ENCODE measurements around the gene CDK13. TPM values are rescaled to one million over a fixed set of nuclear protein-coding genes. Genes with fewer than 3 reads are reported as not detected.
"Not testable (repeated sequence)": the region's sequence is repeated elsewhere in the genome, so short reads cannot be mapped to it uniquely, and the experiment has no call there.

Gene CDK13
- polyA plus RNA-seq, 2 of the 4 experiments (the other 2 are of a cell fraction), result 18.2 to 39.6 TPM

DNA sequence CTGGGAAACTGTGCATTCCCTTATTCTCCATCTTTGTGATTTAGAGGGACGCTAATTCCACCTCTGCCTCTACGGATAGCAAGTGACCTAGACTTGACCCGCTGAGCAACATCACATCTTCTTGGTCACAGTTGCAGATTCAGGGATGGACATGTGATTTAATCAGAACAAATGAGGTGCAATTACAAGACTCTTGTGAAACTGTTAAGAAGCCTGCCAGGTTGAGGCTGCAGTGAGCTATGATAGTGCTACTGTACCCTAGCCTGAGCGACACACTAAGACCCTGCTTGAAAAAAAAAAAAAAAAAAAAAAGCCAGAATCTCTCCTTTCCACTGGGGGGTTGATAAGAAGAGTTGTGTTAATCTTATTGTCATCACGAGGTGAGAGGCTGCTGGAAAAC is 170.0 kb downstream of the CDK13 start:
- ChIA-PET POLR2A (no interaction called here), CTCF (no interaction called here)
- no peak for FAIRE-seq
- DNase-seq (ENCODE audit: low read depth in 1 of 2, low spot score in 1 of 2), result no peak
- no peak overlapping the region for H3K27ac ChIP-seq
- no peak for TF ChIP-seq KDM1A (IDR thresholded peaks at IDR 0.05; ENCODE audit: low read depth)
- TF ChIP-seq, protein P1, sequence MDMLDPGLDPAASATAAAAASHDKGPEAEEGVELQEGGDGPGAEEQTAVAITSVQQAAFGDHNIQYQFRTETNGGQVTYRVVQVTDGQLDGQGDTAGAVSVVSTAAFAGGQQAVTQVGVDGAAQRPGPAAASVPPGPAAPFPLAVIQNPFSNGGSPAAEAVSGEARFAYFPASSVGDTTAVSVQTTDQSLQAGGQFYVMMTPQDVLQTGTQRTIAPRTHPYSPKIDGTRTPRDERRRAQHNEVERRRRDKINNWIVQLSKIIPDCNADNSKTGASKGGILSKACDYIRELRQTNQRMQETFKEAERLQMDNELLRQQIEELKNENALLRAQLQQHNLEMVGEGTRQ (IDR thresholded peaks at IDR 0.05), result no peak
- TF ChIP-seq, protein P2, sequence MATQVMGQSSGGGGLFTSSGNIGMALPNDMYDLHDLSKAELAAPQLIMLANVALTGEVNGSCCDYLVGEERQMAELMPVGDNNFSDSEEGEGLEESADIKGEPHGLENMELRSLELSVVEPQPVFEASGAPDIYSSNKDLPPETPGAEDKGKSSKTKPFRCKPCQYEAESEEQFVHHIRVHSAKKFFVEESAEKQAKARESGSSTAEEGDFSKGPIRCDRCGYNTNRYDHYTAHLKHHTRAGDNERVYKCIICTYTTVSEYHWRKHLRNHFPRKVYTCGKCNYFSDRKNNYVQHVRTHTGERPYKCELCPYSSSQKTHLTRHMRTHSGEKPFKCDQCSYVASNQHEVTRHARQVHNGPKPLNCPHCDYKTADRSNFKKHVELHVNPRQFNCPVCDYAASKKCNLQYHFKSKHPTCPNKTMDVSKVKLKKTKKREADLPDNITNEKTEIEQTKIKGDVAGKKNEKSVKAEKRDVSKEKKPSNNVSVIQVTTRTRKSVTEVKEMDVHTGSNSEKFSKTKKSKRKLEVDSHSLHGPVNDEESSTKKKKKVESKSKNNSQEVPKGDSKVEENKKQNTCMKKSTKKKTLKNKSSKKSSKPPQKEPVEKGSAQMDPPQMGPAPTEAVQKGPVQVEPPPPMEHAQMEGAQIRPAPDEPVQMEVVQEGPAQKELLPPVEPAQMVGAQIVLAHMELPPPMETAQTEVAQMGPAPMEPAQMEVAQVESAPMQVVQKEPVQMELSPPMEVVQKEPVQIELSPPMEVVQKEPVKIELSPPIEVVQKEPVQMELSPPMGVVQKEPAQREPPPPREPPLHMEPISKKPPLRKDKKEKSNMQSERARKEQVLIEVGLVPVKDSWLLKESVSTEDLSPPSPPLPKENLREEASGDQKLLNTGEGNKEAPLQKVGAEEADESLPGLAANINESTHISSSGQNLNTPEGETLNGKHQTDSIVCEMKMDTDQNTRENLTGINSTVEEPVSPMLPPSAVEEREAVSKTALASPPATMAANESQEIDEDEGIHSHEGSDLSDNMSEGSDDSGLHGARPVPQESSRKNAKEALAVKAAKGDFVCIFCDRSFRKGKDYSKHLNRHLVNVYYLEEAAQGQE (IDR thresholded peaks at IDR 0.05), result no peak
- no peak for TF ChIP-seq JUNB (IDR thresholded peaks at IDR 0.05)
- no peak for TF ChIP-seq CBX8 (IDR thresholded peaks at IDR 0.05)
- TF ChIP-seq, protein P3, sequence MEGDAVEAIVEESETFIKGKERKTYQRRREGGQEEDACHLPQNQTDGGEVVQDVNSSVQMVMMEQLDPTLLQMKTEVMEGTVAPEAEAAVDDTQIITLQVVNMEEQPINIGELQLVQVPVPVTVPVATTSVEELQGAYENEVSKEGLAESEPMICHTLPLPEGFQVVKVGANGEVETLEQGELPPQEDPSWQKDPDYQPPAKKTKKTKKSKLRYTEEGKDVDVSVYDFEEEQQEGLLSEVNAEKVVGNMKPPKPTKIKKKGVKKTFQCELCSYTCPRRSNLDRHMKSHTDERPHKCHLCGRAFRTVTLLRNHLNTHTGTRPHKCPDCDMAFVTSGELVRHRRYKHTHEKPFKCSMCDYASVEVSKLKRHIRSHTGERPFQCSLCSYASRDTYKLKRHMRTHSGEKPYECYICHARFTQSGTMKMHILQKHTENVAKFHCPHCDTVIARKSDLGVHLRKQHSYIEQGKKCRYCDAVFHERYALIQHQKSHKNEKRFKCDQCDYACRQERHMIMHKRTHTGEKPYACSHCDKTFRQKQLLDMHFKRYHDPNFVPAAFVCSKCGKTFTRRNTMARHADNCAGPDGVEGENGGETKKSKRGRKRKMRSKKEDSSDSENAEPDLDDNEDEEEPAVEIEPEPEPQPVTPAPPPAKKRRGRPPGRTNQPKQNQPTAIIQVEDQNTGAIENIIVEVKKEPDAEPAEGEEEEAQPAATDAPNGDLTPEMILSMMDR (IDR thresholded peaks at IDR 0.05), result no peak
- TF ChIP-seq NFE2L2 (conservative IDR thresholded peaks at IDR 0.05; ENCODE audit: low read length), result no peak
- no peak for TF ChIP-seq ESRRA (IDR thresholded peaks at IDR 0.05; ENCODE audit: borderline replicate concordance, low read length)
- TF ChIP-seq KDM5A (IDR thresholded peaks at IDR 0.05), result no peak
- no peak for TF ChIP-seq SMC3 (IDR thresholded peaks at IDR 0.05)
- no peaks in the 10 kb centered on the region for H3K9me3 ChIP-seq
- 86% methylated on average over 5 of the region's 5 CpGs for WGBS (ENCODE audit: missing lambda C conversion rate)
- no peak overlapping the region for H3K4me2 ChIP-seq
- no peak overlapping the region for H3K4me3 ChIP-seq
- no peaks in the 10 kb centered on the region for H3K4me1 ChIP-seq
- no peak for ATAC-seq

DNA sequence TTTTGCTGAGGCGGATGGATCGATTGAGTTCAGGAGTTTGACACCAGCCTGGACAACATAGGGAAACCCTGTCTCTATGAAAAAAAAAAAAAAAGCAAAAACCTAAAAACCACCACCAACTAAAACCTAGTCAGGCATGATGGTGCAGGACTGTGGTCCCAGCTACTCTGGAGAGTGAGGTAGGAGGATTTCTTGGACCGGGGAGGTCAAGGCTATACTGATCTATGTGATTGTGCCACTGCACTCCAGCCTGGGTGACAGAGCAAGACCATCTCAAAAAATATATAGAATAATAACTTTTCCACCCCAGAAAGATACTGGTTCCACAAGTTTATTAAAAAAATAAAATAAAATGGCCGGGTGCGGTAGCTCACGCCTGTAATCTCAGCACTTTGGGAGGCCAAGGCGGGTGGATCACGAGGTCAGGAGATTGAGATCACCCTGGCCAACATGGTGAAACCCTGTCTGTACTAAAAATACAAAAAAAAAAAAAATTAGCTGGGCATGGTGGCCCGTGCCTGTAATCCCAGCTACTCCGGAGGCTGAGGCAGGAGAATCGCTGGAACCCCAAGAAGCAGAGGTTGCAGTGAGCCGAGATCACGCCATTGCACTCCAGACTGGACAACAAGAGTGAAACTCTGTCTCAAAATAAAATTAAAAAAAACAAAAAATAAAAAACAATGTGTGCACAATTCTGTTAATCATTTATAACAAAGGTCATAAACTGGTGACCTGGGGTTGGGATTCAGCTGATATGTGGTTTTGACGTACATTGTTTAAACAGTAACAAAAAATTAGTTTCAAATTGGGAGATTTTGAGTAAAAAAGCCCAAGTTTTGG is 172.3 kb downstream of the CDK13 start:
- POLR2A ChIA-PET; H3K4me1 ChIP-seq; H3K4me3 ChIP-seq; FAIRE-seq; H3K27ac ChIP-seq; H3K9me3 ChIP-seq; DNase-seq (ENCODE audit: low read depth in 1 of 2, low spot score in 1 of 2); H3K4me2 ChIP-seq; ATAC-seq: not testable (repeated sequence)
- CTCF ChIA-PET, result interaction anchor here (0.8 to 1.8 kb wide), 2 partner anchors 12 to 14 kb away, joined by 3 to 6 read pairs; partner anchors contain the start of genes MPLKIP and SUGCT
- WGBS (ENCODE audit: missing lambda C conversion rate), result 92% methylated on average over 14 of the region's 14 CpGs

DNA sequence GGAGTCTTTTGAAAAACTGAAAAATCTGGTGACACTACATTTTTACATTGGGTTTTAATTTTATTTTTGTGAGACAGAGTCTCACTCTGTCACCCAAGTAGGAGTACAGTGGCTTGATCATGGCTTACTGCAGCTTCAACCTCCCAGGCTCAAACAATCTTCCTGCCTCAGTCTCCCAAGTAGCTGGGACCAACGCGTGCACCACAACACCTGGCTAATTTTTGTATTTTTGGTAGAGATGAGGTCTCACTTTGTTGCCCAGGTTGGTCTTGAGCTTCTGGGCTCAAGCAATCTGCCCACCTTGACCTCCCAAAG is 172.8 kb downstream of the CDK13 start:
- no peak overlapping the region for H3K27ac ChIP-seq
- ChIA-PET CTCF (interaction anchor here (0.6 to 1.8 kb wide), 3 partner anchors 12 to 1131 kb away, joined by 3 to 6 read pairs (median 5); partner anchors contain the start of genes MPLKIP and SUGCT), POLR2A (no interaction called here)
- FAIRE-seq, result no peak
- H3K4me3 ChIP-seq, result no peak overlapping the region
- TF ChIP-seq, protein P4, sequence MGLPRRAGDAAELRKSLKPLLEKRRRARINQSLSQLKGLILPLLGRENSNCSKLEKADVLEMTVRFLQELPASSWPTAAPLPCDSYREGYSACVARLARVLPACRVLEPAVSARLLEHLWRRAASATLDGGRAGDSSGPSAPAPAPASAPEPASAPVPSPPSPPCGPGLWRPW (IDR thresholded peaks at IDR 0.05), result no peak
- TF ChIP-seq POLR2AphosphoS2 (conservative IDR thresholded peaks at IDR 0.05; ENCODE audit: low read length) (no peak), NFE2L2 (conservative IDR thresholded peaks at IDR 0.05; ENCODE audit: low read length) (no peak), CEBPB (IDR thresholded peaks at IDR 0.05) (no peak), ZNF302 (CRISPR knock-in tag; IDR thresholded peaks at IDR 0.05) (no peak), RFX5 (IDR thresholded peaks at IDR 0.05) (no peak), SMC3 (IDR thresholded peaks at IDR 0.05) (no peak), TFCP2L1 (CRISPR knock-in tag; IDR thresholded peaks at IDR 0.05) (no peak), TP53 (CRISPR knock-in tag; IDR thresholded peaks at IDR 0.05) (no peak)
- TF ChIP-seq, protein P2 (IDR thresholded peaks at IDR 0.05), result no peak
- H3K9me3 ChIP-seq, result no peaks in the 10 kb centered on the region
- WGBS (ENCODE audit: missing lambda C conversion rate), result 100% methylated on average over 2 of the region's 2 CpGs
- no peak overlapping the region for H3K4me2 ChIP-seq
- no peaks in the 10 kb centered on the region for H3K4me1 ChIP-seq
- ATAC-seq, result no peak
- DNase-seq (ENCODE audit: low read depth in 1 of 2, low spot score in 1 of 2), result no peak

All from A549 (cell line).